Measurements from ENCODE around the gene DES.

The DES gene

DNA sequence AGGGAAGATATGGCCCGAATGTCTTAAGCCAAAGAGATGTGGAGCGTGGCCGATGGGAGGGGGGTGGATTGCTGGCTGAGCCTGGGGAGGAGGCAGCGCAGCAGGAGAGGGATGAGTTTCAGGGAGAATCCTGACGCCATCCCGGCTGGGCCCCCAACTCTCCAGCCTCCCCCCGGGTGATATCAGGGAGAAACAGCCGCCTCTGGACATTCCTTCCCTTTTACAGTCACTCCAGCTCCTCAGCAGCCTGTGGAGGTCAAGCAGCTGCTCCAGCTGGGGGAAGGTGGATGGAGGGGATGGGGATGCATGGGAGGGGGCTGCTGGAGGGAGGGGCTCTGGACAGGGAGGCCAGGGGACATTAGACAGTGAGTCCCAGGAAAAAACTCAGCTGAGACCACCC lies 9.5 kb upstream of the DES start:
- CTCF ChIA-PET, result no interaction called here
- POLR2A ChIA-PET (ENCODE audit: low non-redundant PET), result no interaction called here
- TF ChIP-seq, protein P1, sequence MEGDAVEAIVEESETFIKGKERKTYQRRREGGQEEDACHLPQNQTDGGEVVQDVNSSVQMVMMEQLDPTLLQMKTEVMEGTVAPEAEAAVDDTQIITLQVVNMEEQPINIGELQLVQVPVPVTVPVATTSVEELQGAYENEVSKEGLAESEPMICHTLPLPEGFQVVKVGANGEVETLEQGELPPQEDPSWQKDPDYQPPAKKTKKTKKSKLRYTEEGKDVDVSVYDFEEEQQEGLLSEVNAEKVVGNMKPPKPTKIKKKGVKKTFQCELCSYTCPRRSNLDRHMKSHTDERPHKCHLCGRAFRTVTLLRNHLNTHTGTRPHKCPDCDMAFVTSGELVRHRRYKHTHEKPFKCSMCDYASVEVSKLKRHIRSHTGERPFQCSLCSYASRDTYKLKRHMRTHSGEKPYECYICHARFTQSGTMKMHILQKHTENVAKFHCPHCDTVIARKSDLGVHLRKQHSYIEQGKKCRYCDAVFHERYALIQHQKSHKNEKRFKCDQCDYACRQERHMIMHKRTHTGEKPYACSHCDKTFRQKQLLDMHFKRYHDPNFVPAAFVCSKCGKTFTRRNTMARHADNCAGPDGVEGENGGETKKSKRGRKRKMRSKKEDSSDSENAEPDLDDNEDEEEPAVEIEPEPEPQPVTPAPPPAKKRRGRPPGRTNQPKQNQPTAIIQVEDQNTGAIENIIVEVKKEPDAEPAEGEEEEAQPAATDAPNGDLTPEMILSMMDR (conservative IDR thresholded peaks at IDR 0.05; ENCODE audit: low read depth), result no peak
- no peak for DNase-seq (ENCODE audit: low spot score)
- H3K27ac ChIP-seq, result no peak overlapping the region

DNA sequence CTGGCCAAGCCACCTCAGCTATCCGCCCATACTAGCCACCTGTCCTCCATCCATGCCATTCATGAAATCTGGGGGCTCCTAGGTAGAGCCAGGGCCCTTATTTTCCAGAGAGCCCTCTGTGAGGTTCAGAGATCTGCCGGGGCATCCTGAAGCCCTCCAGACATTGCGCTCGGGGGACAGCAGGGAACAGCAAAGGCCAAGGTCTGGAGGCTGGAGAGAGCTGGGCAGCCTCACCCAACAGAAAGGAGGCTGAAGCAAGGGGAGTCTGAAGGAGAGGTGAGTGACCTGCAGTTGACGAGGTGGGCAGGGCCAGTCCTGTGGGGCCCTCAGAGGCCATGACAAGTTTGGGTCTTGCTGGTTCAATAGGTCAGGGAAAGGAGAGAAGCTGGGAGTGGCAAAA lies 8.6 kb upstream of the DES start:
- no peak overlapping the region for H3K27ac ChIP-seq
- no peak for DNase-seq (ENCODE audit: low spot score)
- ChIA-PET POLR2A (ENCODE audit: low non-redundant PET) (no interaction called here), CTCF (interaction anchor here (0.6 to 1.4 kb wide), 3 partner anchors 9 to 120 kb away, joined by 3 read pairs; no protein-coding TSS in a partner anchor)
- TF ChIP-seq, protein P1 (conservative IDR thresholded peaks at IDR 0.05; ENCODE audit: low read depth), result no peak

DNA sequence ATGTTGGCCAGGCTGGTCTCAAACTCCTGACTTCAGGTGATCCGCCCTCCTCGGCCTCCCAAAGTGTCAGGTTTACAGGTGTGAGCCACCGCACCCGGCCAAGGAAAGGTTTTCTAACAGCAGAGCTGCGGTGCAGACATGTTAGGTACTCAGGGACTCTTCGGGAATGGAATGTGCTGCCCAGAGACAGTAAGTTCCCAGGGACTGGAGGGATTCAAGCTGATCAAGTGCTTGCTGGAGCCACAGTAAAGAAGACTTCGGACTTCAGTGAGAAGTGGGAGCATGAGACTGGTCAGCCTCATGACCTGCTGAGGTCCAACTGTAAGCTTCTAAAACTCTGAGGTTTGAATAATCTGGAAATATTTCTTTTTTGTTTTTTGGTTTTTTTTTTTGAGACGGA lies 7.8 kb upstream of the DES start:
- ChIA-PET POLR2A (ENCODE audit: low non-redundant PET) (no interaction called here), CTCF (interaction anchor here (0.7 to 1.4 kb wide), 2 partner anchors 110 to 120 kb away, joined by 3 to 4 read pairs; no protein-coding TSS in a partner anchor)
- TF ChIP-seq, protein P1 (conservative IDR thresholded peaks at IDR 0.05; ENCODE audit: low read depth), result no peak
- H3K27ac ChIP-seq, result no peak overlapping the region
- DNase-seq (ENCODE audit: low spot score), result no peak

DNA sequence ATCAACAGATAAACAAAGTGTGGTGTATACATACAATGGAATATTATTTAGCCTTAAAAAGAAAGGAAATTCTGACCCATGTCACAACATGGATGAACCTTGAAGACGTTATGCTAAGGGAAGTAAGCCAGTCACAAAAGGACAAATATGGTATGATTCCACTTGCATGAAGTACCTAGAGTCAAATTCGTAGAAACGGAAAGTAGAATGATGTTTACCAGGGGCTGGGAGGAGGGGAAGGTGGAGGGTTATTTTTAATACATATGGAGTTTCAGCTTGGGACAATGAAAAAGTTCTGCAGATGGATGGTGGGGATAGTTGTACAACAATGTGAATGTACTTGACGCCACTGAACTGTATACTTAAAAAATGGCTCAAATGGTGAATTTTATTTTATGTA lies 3.3 kb upstream of the DES start:
- no peak for DNase-seq (ENCODE audit: low spot score)
- TF ChIP-seq, protein P1 (conservative IDR thresholded peaks at IDR 0.05; ENCODE audit: low read depth), result no peak
- POLR2A ChIA-PET (ENCODE audit: low non-redundant PET), result no interaction called here
- H3K27ac ChIP-seq, result no peak overlapping the region
- CTCF ChIA-PET, result interaction anchor here (0.6 kb wide), 2 partner anchors 31 to 259 kb away, joined by 3 read pairs; no protein-coding TSS in a partner anchor

DNA sequence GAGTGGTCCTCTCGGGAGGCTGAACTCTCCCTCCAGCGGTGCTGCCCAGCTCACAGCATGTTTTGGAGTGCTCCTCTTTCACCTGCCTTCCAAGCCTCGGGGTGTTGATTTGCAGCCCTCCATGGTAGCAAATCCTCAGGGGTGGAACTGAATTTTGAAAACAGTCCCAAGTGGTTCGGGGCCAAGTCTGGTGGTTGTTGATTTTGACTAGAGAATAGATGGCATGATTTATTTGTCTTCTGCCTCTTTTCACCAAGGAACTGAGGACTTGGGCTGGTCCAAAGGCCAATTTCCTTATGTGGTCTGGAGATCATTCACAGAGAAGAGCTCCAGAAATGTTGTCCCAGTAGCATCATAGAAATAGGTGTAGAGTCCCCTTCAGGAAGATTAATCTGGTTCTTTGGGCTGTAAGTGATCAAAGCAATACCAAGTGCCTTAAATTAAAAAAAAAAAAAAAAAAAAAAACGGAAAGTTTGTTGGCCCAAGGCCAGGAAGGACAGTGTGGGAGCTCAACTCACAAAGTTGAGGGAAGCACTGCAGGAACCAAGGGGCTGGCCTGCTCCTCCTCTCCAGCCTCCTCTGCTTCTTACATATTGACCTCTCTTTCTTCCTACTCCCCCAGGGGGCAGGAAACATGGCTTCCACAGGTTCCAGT lies 2.5 kb upstream of the DES start:
- H3K27ac ChIP-seq, result no peak overlapping the region
- ChIA-PET POLR2A (ENCODE audit: low non-redundant PET) (no interaction called here), CTCF (interaction anchor here (0.6 to 1.0 kb wide), 2 partner anchors 114 to 260 kb away, joined by 3 to 5 read pairs; no protein-coding TSS in a partner anchor)
- DNase-seq (ENCODE audit: low spot score), result no peak
- TF ChIP-seq, protein P1 (conservative IDR thresholded peaks at IDR 0.05; ENCODE audit: low read depth), result no peak

DNA sequence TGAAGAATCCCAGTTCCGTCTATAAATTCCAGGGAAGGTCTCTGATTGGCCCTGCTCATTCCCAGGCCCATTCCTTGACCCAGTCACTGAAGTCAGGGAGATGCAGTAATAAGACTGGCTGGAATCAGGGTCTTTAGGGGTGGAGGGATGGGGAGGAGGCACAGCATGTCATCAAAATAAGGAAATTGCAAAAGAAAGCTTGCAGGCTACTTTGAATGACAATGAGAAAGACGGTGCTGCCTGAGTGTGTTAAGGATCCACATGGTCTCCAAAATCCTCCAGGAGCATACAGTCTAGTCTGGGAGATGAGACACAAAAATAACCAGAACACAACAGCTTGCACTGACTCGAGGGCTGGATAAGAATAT lies 2.0 kb upstream of the DES start:
- CTCF ChIA-PET, result interaction anchor here (1.0 kb wide), 1 partner anchor 114 kb away, joined by 5 read pairs; no protein-coding TSS in a partner anchor
- no peak overlapping the region for H3K27ac ChIP-seq
- no peak for DNase-seq (ENCODE audit: low spot score)
- POLR2A ChIA-PET (ENCODE audit: low non-redundant PET), result no interaction called here
- TF ChIP-seq, protein P1 (conservative IDR thresholded peaks at IDR 0.05; ENCODE audit: low read depth), result no peak

Data from RWPE1 (cell line).